CD4-positive, alpha-beta T cell treated with Interleukin-21 for 1 hour (primary cell): ENCODE results near the gene CDC34.

Experiments
- DNase-seq: peaks from one replicate; pipeline ENCODE4 v3.0.0-alpha.2; 2020

CDC34 gene

GRCh38 chr19:589693-590395, 58.3 kb downstream of the CDC34 start, which contains the start of gene HCN2:
Gene HCN2 (plus strand): TSS chr19:589881. CDS start chr19:589946, 65 bp downstream.
- no peak for DNase-seq

GRCh38 chr19:590396-590745, 58.8 kb downstream of the CDC34 start:
- DNase-seq: no peak

- DNase-seq: no peak
Measured at GRCh38 chr19:590750-591098, 59.2 kb downstream of the CDC34 start.

DNA sequence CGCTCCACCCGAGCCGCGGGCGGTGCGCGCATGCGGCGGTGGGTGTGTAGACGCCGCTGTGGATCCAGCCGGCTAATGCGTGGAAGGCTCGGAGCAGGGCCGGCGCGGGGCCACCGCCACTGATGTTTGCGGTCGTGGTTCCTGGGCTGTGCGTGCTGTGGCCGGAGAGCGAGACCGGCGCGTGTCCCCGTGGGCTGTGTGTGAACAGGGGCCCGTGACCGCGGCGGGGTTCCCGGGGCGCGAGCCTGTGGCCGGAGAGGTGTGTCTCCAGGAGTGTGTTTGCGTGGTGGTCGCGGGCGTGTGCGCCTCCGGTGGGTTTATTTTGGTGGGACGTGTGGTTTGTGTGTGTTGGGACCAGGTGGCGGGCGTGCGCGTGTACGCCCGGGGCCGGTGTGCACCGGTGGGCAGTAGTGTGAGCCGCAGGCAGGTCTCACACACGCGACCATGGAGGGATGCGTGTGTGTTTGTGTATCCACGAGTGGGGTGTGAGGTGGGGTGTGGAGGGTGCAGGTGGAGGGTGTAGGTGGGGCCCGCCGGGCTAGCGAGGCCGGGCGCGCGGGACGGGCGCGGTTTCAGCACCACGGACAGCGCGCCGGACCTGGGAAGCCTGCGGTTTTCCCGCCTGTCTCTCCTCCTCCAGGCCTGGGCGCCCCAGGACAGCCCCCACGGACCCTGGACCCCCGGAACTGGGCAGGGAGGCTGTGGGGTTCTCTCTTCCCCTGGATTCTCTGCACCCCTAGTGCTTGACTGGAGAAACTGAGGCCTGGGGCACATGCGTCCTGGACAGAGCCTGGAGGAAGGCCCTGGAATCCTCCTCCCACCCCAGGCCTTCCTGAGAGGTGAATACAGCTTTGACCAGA, 59.8 kb downstream of the CDC34 start:
- DNase-seq: no peak
